ENCODE measurements around the gene PFKL. TPM values are rescaled to one million over a fixed set of nuclear protein-coding genes. Genes with fewer than 3 reads are reported as not detected.

Gene PFKL
- total and polyA plus RNA-seq, 11 donors: 34.0 to 85.1 (median 46.1) TPM

GRCh38 chr21:44350773-44351481 lies 51.1 kb downstream of the PFKL start:
- TF ChIP-seq POLR2A (IDR thresholded peaks at IDR 0.05) (no peak), CTCF (IDR thresholded peaks at IDR 0.05) (no peak)
- Histone ChIP-seq H3K27me3 (peaks cover 9 to 40% (median 30%) of the 10 kb centered on the region in 9 donors), H3K9me3 (no peaks in the 10 kb centered on the region), H3K27ac (no peak overlapping the region), H3K4me1 (peaks cover 0 to 39% (median 0%) of the 10 kb centered on the region in 12 donors), H3K36me3 (no peaks in the 10 kb centered on the region), H3K4me3 (peak overlapping the region in 1 of 12 donors; percentile 20)
- no peak for DNase-seq
- 20 to 33% (median 26%) methylated on average over 1 to 42 of the region's 42 CpGs for WGBS, 4 donors
- no peak for ATAC-seq
- intact Hi-C loops (cut with DNase I): no loop called here

- 78 to 83% (median 81%) methylated on average over 12 to 18 of the region's 18 CpGs for WGBS, 4 donors
- intact Hi-C loops (cut with DNase I): no loop called here
- Histone ChIP-seq H3K4me3 (no peak overlapping the region), H3K27ac (no peak overlapping the region), H3K4me1 (peaks cover 0 to 47% (median 0%) of the 10 kb centered on the region in 12 donors), H3K36me3 (no peaks in the 10 kb centered on the region), H3K27me3 (peaks cover 9 to 40% (median 30%) of the 10 kb centered on the region in 9 donors), H3K9me3 (no peaks in the 10 kb centered on the region)
- ATAC-seq (no peak), DNase-seq (no peak)
- TF ChIP-seq CTCF (IDR thresholded peaks at IDR 0.05) (no peak), POLR2A (IDR thresholded peaks at IDR 0.05) (no peak)
These were observed 51.8 kb downstream of the PFKL start for GRCh38 chr21:44351535-44352252.

GRCh38 chr21:44352253-44352860 lies 52.5 kb downstream of the PFKL start:
- WGBS, 4 donors: 74 to 81% (median 79%) methylated on average over 17 of the region's 17 CpGs
- Histone ChIP-seq H3K27ac (peak overlapping the region in 8 of 12 donors; percentile 15 to 93 (median 42)), H3K4me3 (peak overlapping the region in 1 of 12 donors; percentile 65), H3K4me1 (peaks cover 0 to 51% (median 0%) of the 10 kb centered on the region in 12 donors), H3K27me3 (peaks cover 9 to 40% (median 30%) of the 10 kb centered on the region in 9 donors), H3K36me3 (peaks cover 0 to 6% (median 0%) of the 10 kb centered on the region in 9 donors), H3K9me3 (no peaks in the 10 kb centered on the region)
- intact Hi-C loops (cut with DNase I): no loop called here
- TF ChIP-seq POLR2A (IDR thresholded peaks at IDR 0.05) (no peak), CTCF (IDR thresholded peaks at IDR 0.05) (no peak)
- DNase-seq: no peak
- no peak for ATAC-seq
